NCI-H2029 treated with DMSO at 0.1 percent for 48 hours (cell line): ENCODE data around the gene TGFB1.
"Not testable (repeated sequence)": the region's sequence is repeated elsewhere in the genome, so short reads cannot be mapped to it uniquely, and the experiment has no call there.

Source experiments
- DNase-seq: peaks from one replicate; lab custom pipeline; 2025; lab: John Stamatoyannopoulos, UW

TGFB1 gene

GRCh38 chr19:41369769-41370168 lies 16.0 kb upstream of the TGFB1 start:
- DNase-seq = no peak

- no peak for DNase-seq
These were observed 14.2 kb upstream of the TGFB1 start for GRCh38 chr19:41367848-41368301.

GRCh38 chr19:41366089-41366488 lies 12.4 kb upstream of the TGFB1 start:
- no peak for DNase-seq

- DNase-seq = no peak
These were observed 11.0 kb upstream of the TGFB1 start for GRCh38 chr19:41364524-41365391.

- DNase-seq = peak; percentile 95
These were observed 10.2 kb upstream of the TGFB1 start, which contains the start of gene B9D2 for GRCh38 chr19:41363753-41364523. TSS of gene B9D2 (minus strand) at chr19:41364149. CDS start at chr19:41363519, 630 bp downstream.

- DNase-seq = no peak
These were observed 9.6 kb upstream of the TGFB1 start for GRCh38 chr19:41363371-41363752.

- peak; percentile 67 for DNase-seq
These were observed 8.6 kb upstream of the TGFB1 start for GRCh38 chr19:41362143-41362847.

GRCh38 chr19:41359741-41360140 lies 6.0 kb upstream of the TGFB1 start:
- no peak for DNase-seq

DNA sequence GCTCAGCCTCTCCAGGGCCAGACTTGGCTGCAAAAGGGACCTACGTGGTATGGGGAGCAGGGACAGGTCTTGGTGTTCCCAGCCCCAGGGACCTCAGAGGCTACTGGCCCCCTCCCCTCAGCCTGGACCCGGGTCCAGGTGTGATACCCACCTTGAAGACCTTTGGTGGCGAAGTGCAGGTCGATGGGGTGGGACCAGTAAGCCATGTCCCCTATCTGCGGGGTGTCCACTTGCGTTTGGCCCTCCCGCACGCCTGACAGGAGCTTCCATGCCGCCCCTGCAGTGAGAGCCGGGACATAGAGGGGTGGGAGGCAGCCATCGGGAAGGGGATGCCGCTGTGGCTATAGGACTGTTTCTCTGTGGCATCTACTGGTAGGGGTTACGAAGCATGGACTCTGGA lies 4.0 kb upstream of the TGFB1 start:
- no peak for DNase-seq

GRCh38 chr19:41356984-41357739 lies 3.4 kb upstream of the TGFB1 start:
- DNase-seq = no peak

DNA sequence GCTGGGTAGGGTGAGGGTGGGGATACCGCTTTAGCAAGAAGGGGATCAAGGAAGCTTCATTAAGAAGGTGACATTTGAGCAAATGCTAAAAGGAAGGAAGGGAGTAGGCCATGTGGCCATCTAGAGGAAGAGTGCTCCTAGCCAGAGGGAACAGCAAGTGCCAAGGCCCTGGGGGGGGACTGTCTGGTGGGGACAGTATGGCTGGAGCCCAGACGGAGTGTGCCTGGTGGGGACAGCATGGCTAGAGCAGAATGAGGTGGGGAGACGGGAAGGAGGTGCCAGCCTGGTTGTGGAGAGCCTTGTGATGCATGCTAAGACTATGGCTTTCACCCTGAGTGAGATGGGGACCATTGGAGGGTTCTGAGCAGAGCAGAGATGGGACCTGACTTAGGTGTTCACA lies 2.1 kb upstream of the TGFB1 start:
- DNase-seq = no peak

GRCh38 chr19:41355035-41355434 lies 1.3 kb upstream of the TGFB1 start:
- DNase-seq = no peak

DNA sequence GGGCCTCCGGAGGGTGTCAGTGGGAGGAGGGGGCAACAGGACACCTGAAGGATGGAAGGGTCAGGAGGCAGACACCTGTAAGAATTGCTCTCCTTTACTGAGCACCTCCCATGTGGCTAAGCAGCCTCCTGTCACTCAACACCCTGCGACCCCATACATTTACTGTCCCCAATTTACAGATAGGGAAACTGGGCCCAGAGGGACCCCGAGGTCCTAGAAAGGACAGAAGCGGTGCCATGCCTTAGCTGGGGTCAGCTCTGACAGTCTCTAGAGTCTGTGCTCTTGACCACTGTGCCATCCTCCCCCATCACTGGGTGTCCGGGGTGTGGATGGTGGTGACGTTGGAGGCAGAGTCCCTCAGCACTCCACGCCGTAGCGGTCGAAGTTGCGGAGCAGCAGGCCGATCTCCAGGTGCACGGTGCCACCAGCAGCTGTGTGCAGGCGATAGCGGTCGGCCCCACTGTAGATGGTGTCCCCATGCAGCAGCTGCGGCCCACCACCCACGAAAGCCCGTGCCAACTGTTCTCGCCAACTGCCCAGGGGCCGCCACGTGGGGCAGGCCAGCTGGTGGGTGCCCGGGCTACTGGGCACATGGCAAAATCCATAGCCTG lies 726 bp upstream of the TGFB1 start:
- no peak for DNase-seq

DNA sequence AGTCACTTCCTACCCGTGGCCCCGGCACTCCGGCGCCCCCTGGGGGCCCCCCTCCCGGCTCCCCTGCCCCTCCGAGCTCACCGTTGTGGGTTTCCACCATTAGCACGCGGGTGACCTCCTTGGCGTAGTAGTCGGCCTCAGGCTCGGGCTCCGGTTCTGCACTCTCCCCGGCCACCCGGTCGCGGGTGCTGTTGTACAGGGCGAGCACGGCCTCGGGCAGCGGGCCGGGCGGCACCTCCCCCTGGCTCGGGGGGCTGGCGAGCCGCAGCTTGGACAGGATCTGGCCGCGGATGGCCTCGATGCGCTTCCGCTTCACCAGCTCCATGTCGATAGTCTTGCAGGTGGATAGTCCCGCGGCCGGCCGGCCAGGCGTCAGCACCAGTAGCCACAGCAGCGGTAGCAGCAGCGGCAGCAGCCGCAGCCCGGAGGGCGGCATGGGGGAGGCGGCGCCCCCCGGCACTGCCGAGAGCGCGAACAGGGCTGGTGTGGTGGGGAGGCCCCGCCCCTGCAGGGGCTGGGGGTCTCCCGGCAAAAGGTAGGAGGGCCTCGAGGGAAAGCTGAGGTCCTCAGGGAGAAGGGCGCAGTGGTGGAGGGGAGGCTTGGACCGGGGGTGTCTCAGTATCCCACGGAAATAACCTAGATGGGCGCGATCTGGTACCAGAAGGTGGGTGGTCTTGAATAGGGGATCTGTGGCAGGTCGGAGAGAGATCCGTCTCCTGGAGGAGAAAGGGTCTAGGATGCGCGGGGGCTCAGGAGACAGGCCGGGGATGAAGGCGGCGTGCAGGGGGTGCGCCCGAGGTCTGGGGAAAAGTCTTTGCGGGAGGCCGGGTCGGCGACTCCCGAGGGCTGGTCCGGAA lies 885 bp downstream of the TGFB1 start:
- no peak for DNase-seq

- no peak for DNase-seq
These were observed 1.5 kb downstream of the TGFB1 start for GRCh38 chr19:41352279-41352608.

GRCh38 chr19:41351339-41352245 lies 2.1 kb downstream of the TGFB1 start:
- no peak for DNase-seq

GRCh38 chr19:41350735-41351338 lies 2.9 kb downstream of the TGFB1 start:
- DNase-seq = no peak

DNA sequence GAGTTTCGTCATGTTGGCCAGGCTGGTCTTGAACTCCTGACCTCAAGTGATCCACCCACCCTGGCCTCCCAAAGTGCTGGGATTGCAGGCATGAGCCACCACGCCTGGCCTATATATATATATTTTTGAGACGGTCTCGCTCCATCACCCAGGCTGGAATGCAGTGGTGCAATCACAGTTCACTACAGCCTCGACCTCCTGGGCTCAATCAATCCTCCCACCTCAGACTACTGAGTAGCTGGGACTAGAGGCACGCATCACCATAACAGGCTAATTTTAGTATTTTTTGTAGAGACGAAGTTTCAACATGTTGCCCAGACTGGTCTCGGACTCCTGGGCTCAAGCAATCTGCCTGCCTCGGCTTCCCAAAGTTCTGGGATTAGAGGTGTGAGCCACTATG lies 6.8 kb downstream of the TGFB1 start:
- DNase-seq = not testable (repeated sequence)

GRCh38 chr19:41344162-41344561 lies 9.6 kb downstream of the TGFB1 start:
- DNase-seq = no peak
